ENCODE results near the gene ZFR2. TPM values are rescaled to one million over a fixed set of nuclear protein-coding genes. Genes with fewer than 3 reads are reported as not detected.

ZFR2 gene
- total and polyA plus RNA-seq, 9 donors: 0.05 to 0.25 (median 0.14) TPM; not detected in 3

- no peaks in the 10 kb centered on the region for H3K4me1 ChIP-seq (ENCODE audit: insufficient read depth)
- DNase-seq: no peak
- no peak overlapping the region for H3K27ac ChIP-seq
- 0 to 1% (median 1%) methylated on average over 30 to 47 of the region's 47 CpGs for WGBS, 3 donors
- H3K4me3 ChIP-seq: no peak overlapping the region
- TF ChIP-seq POLR2A (IDR thresholded peaks at IDR 0.05) (no peak), EP300 (IDR thresholded peaks at IDR 0.05) (no peak), CTCF (IDR thresholded peaks at IDR 0.05) (no peak)
- no peaks in the 10 kb centered on the region for H3K27me3 ChIP-seq
- peaks cover 0 to 14% of the 10 kb centered on the region in 2 donors for H3K9me3 ChIP-seq
- H3K36me3 ChIP-seq: no peaks in the 10 kb centered on the region
- intact Hi-C loops (cut with DNase I): no loop called here
These were observed 83.3 kb downstream of the ZFR2 start for GRCh38 chr19:3785451-3785937.

- Histone ChIP-seq H3K27me3 (no peaks in the 10 kb centered on the region), H3K9me3 (peaks cover 0 to 14% of the 10 kb centered on the region in 2 donors), H3K27ac (no peak overlapping the region), H3K4me1 (ENCODE audit: insufficient read depth) (no peaks in the 10 kb centered on the region), H3K36me3 (no peaks in the 10 kb centered on the region), H3K4me3 (no peak overlapping the region)
- WGBS, 3 donors: 18 to 20% (median 18%) methylated on average over 25 of the region's 25 CpGs
- no peak for DNase-seq
- intact Hi-C loops (cut with DNase I): no loop called here
- TF ChIP-seq POLR2A (IDR thresholded peaks at IDR 0.05) (no peak), CTCF (IDR thresholded peaks at IDR 0.05) (no peak), EP300 (IDR thresholded peaks at IDR 0.05) (no peak)
These were observed 84.0 kb downstream of the ZFR2 start for GRCh38 chr19:3784607-3785450.

GRCh38 chr19:3783660-3784584 lies 84.9 kb downstream of the ZFR2 start:
- Histone ChIP-seq H3K9me3 (peaks cover 0 to 14% of the 10 kb centered on the region in 2 donors), H3K27ac (no peak overlapping the region), H3K27me3 (no peaks in the 10 kb centered on the region), H3K4me1 (ENCODE audit: insufficient read depth) (no peaks in the 10 kb centered on the region), H3K36me3 (no peaks in the 10 kb centered on the region), H3K4me3 (no peak overlapping the region)
- intact Hi-C loops (cut with DNase I): no loop called here
- WGBS, 3 donors: 62 to 66% (median 64%) methylated on average over 32 to 49 of the region's 49 CpGs
- TF ChIP-seq POLR2A (IDR thresholded peaks at IDR 0.05): no peak
- no peak for TF ChIP-seq EP300 (IDR thresholded peaks at IDR 0.05)
- TF ChIP-seq CTCF (IDR thresholded peaks at IDR 0.05): no peak
- DNase-seq: no peak

- no peaks in the 10 kb centered on the region for H3K27me3 ChIP-seq
- 78 to 86% (median 82%) methylated on average over 13 of the region's 13 CpGs for WGBS, 3 donors
- intact Hi-C loops (cut with DNase I): no loop called here
These were observed 85.9 kb downstream of the ZFR2 start for GRCh38 chr19:3782903-3783302.

More at GRCh38 chr19:3782903-3783302, 85.9 kb downstream of the ZFR2 start:
- Histone ChIP-seq H3K4me1 (ENCODE audit: insufficient read depth) (no peaks in the 10 kb centered on the region), H3K9me3 (peaks cover 0 to 14% of the 10 kb centered on the region in 2 donors), H3K27ac (no peak overlapping the region), H3K36me3 (no peaks in the 10 kb centered on the region), H3K4me3 (no peak overlapping the region)
- no peak for TF ChIP-seq EP300 (IDR thresholded peaks at IDR 0.05)
- no peak for TF ChIP-seq CTCF (IDR thresholded peaks at IDR 0.05)
- no peak for TF ChIP-seq POLR2A (IDR thresholded peaks at IDR 0.05)
- DNase-seq: no peak
